HG03342 (cell line): ENCODE data around the gene CACNA1C.

ENCODE experiments used
- ATAC-seq: cut with Tn5 transposase; IDR thresholded peaks from one replicate; pipeline ENCODE4 v1.9.1; 2021; ENCODE audit warnings: mild to moderate bottlenecking, moderate library complexity; ENCODE audit not compliant: unreplicated experiment

The CACNA1C gene

GRCh38 chr12:2136901-2137300 lies 84.1 kb downstream of the CACNA1C start:
- ATAC-seq = no peak

- ATAC-seq = no peak
These were observed 84.9 kb downstream of the CACNA1C start for GRCh38 chr12:2137711-2138110.

- ATAC-seq = no peak
These were observed 85.5 kb downstream of the CACNA1C start for GRCh38 chr12:2138294-2138693.

GRCh38 chr12:2138871-2139308 lies 86.1 kb downstream of the CACNA1C start:
- ATAC-seq = no peak

- no peak for ATAC-seq
These were observed 86.9 kb downstream of the CACNA1C start for GRCh38 chr12:2139651-2140050.

- ATAC-seq = no peak
These were observed 88.2 kb downstream of the CACNA1C start for GRCh38 chr12:2140858-2141519.

- ATAC-seq = no peak
These were observed 89.3 kb downstream of the CACNA1C start for GRCh38 chr12:2142068-2142467.

- no peak for ATAC-seq
These were observed 92.2 kb downstream of the CACNA1C start for GRCh38 chr12:2144951-2145350.

GRCh38 chr12:2145433-2145998 lies 92.7 kb downstream of the CACNA1C start:
- ATAC-seq = no peak

- ATAC-seq = no peak
These were observed 94.5 kb downstream of the CACNA1C start for GRCh38 chr12:2147335-2147734.

- no peak for ATAC-seq
These were observed 96.3 kb downstream of the CACNA1C start for GRCh38 chr12:2149091-2149490.

- ATAC-seq = no peak
These were observed 98.0 kb downstream of the CACNA1C start for GRCh38 chr12:2150833-2151232.

GRCh38 chr12:2151391-2151790 lies 98.6 kb downstream of the CACNA1C start:
- no peak for ATAC-seq

GRCh38 chr12:2152134-2152533 lies 99.3 kb downstream of the CACNA1C start:
- ATAC-seq = no peak

- ATAC-seq = no peak
These were observed 101.3 kb downstream of the CACNA1C start for GRCh38 chr12:2154050-2154449.

GRCh38 chr12:2154521-2154920 lies 101.7 kb downstream of the CACNA1C start:
- ATAC-seq = no peak

GRCh38 chr12:2156333-2156732 lies 103.5 kb downstream of the CACNA1C start:
- no peak for ATAC-seq

GRCh38 chr12:2160043-2160442 lies 107.3 kb downstream of the CACNA1C start:
- ATAC-seq = no peak

- no peak for ATAC-seq
These were observed 108.7 kb downstream of the CACNA1C start for GRCh38 chr12:2161473-2161872.

GRCh38 chr12:2163177-2163941 lies 110.6 kb downstream of the CACNA1C start:
- no peak for ATAC-seq

GRCh38 chr12:2165021-2165420 lies 112.2 kb downstream of the CACNA1C start:
- no peak for ATAC-seq

GRCh38 chr12:2165927-2166326 lies 113.1 kb downstream of the CACNA1C start:
- no peak for ATAC-seq
